ENCODE measurements around the gene RNF123.

RNF123 gene

DNA sequence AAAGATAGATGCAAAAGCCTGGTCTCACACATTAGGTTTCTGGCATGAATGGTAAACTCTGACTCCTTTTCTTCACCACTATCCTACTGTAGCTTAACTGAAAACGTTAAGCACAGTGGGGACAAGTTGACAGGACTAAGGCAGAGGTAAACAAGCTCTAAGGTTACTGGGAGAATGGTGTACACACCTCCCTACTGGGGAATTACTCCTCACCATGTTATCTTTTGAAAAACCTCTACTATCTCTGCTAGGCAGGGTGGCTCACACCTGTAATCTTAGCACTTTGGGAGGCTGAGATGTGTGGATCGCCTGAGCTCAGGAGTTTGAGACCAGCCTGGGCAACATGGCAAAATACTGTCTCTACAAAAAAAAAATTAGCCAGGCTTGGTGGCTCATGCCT, 67.8 kb downstream of the RNF123 start:
- TF ChIP-seq CEBPB (IDR thresholded peaks at IDR 0.05) (no peak), TEAD4 (IDR thresholded peaks at IDR 0.05) (no peak), NFIC (IDR thresholded peaks at IDR 0.05) (no peak), RAD21 (IDR thresholded peaks at IDR 0.05; ENCODE audit: low read depth) (no peak)
- TF ChIP-seq, protein P1, sequence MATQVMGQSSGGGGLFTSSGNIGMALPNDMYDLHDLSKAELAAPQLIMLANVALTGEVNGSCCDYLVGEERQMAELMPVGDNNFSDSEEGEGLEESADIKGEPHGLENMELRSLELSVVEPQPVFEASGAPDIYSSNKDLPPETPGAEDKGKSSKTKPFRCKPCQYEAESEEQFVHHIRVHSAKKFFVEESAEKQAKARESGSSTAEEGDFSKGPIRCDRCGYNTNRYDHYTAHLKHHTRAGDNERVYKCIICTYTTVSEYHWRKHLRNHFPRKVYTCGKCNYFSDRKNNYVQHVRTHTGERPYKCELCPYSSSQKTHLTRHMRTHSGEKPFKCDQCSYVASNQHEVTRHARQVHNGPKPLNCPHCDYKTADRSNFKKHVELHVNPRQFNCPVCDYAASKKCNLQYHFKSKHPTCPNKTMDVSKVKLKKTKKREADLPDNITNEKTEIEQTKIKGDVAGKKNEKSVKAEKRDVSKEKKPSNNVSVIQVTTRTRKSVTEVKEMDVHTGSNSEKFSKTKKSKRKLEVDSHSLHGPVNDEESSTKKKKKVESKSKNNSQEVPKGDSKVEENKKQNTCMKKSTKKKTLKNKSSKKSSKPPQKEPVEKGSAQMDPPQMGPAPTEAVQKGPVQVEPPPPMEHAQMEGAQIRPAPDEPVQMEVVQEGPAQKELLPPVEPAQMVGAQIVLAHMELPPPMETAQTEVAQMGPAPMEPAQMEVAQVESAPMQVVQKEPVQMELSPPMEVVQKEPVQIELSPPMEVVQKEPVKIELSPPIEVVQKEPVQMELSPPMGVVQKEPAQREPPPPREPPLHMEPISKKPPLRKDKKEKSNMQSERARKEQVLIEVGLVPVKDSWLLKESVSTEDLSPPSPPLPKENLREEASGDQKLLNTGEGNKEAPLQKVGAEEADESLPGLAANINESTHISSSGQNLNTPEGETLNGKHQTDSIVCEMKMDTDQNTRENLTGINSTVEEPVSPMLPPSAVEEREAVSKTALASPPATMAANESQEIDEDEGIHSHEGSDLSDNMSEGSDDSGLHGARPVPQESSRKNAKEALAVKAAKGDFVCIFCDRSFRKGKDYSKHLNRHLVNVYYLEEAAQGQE (IDR thresholded peaks at IDR 0.05; ENCODE audit: low read depth), result no peak

DNA sequence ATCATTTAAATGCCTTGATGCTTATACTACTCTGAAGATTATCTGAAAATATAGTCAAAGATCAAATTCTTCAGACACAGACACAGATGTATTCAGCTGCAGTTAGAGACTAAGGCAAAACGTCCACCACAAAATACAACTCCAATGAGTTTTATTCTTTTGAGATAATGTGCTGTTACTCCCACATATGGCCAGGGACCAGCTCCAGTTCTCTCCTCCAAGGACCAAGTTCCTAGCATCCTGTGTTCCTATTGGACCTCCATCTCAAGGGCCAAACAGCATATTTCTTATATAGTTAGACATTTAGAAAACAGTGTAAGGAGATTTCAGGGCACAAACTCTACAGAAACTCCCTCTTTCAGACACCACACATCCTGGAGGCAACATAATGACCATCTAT, 69.9 kb downstream of the RNF123 start:
- TF ChIP-seq EGR1 (IDR thresholded peaks at IDR 0.05), result no peak
- no peak for TF ChIP-seq TEAD4 (IDR thresholded peaks at IDR 0.05)
- TF ChIP-seq, protein P1 (IDR thresholded peaks at IDR 0.05; ENCODE audit: low read depth), result no peak
- no peak for TF ChIP-seq EP300 (IDR thresholded peaks at IDR 0.05; ENCODE audit: borderline replicate concordance)
- no peak for TF ChIP-seq YY1 (IDR thresholded peaks at IDR 0.05; ENCODE audit: low read depth)
- TF ChIP-seq ZBTB7A (IDR thresholded peaks at IDR 0.05; ENCODE audit: low read depth), result no peak
- no peak for TF ChIP-seq TAF1 (IDR thresholded peaks at IDR 0.05; ENCODE audit: low read depth)
- TF ChIP-seq RAD21 (IDR thresholded peaks at IDR 0.05; ENCODE audit: low read depth), result no peak
- no peak for TF ChIP-seq TCF12 (IDR thresholded peaks at IDR 0.05; ENCODE audit: low read depth)
- TF ChIP-seq, protein P2, sequence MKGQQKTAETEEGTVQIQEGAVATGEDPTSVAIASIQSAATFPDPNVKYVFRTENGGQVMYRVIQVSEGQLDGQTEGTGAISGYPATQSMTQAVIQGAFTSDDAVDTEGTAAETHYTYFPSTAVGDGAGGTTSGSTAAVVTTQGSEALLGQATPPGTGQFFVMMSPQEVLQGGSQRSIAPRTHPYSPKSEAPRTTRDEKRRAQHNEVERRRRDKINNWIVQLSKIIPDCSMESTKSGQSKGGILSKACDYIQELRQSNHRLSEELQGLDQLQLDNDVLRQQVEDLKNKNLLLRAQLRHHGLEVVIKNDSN (IDR thresholded peaks at IDR 0.05), result no peak
- TF ChIP-seq CREB1 (IDR thresholded peaks at IDR 0.05; ENCODE audit: low read depth), result no peak
- TF ChIP-seq, protein P3, sequence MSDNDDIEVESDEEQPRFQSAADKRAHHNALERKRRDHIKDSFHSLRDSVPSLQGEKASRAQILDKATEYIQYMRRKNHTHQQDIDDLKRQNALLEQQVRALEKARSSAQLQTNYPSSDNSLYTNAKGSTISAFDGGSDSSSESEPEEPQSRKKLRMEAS (IDR thresholded peaks at IDR 0.05), result no peak
- TF ChIP-seq NFIC (IDR thresholded peaks at IDR 0.05), result no peak
- no peak for TF ChIP-seq FOXM1 (IDR thresholded peaks at IDR 0.05; ENCODE audit: borderline replicate concordance, low read depth)
- no peak for TF ChIP-seq CEBPB (IDR thresholded peaks at IDR 0.05)

DNA sequence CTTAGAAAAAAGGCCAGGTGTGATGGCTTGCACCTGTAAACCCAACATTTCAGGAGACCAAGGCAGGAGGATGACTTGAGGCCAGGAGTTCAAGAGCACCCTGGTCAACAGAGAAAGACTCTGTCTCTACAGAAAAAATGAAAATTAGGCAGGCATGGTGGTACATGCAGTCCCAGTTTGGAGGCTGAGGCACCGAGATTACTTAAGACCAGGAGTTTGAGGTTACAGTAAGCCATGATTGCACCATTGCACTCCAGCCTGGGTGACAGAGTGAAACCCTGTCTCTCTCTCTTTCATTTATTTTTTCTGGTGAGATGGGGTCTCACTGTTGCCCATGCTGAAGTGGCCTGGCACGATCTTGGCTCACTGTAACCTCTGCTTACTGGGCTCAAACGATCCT, 72.3 kb downstream of the RNF123 start:
- TF ChIP-seq, protein P2 (IDR thresholded peaks at IDR 0.05), result no peak
- TF ChIP-seq YY1 (IDR thresholded peaks at IDR 0.05; ENCODE audit: low read depth) (no peak), TAF1 (IDR thresholded peaks at IDR 0.05; ENCODE audit: low read depth) (no peak), RAD21 (IDR thresholded peaks at IDR 0.05; ENCODE audit: low read depth) (no peak), TEAD4 (IDR thresholded peaks at IDR 0.05) (no peak), NFIC (IDR thresholded peaks at IDR 0.05) (no peak), TCF12 (IDR thresholded peaks at IDR 0.05; ENCODE audit: low read depth) (no peak), EGR1 (IDR thresholded peaks at IDR 0.05) (no peak), CEBPB (IDR thresholded peaks at IDR 0.05) (no peak), CREB1 (IDR thresholded peaks at IDR 0.05; ENCODE audit: low read depth) (no peak)
- TF ChIP-seq, protein P3 (IDR thresholded peaks at IDR 0.05), result no peak
- TF ChIP-seq, protein P1 (IDR thresholded peaks at IDR 0.05; ENCODE audit: low read depth), result no peak

DNA sequence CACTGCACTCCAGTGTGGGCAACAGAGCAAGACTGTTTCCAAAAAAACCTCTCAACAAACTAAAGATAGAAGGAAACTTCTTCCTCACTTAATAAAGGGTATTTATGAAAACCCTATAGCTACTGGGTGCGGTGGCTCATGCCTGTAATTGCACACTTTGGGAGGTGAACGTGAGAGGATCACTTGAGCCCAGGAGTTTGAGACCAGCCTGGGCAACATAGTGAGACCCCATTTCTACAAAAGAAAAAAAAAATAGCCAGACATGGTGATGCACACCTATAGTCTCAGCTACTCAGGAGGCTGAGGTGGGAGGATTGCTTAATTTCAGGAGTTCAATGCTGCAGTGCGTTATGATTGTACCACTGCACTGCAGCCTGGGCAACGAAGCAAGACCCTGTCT, 74.6 kb downstream of the RNF123 start:
- no peak for TF ChIP-seq TEAD4 (IDR thresholded peaks at IDR 0.05)
- no peak for TF ChIP-seq EP300 (IDR thresholded peaks at IDR 0.05; ENCODE audit: borderline replicate concordance)
- no peak for TF ChIP-seq EGR1 (IDR thresholded peaks at IDR 0.05)
- TF ChIP-seq, protein P2 (IDR thresholded peaks at IDR 0.05), result no peak
- no peak for TF ChIP-seq RAD21 (IDR thresholded peaks at IDR 0.05; ENCODE audit: low read depth)
- no peak for TF ChIP-seq YY1 (IDR thresholded peaks at IDR 0.05; ENCODE audit: low read depth)
- TF ChIP-seq, protein P1 (IDR thresholded peaks at IDR 0.05; ENCODE audit: low read depth), result no peak
- no peak for TF ChIP-seq NFIC (IDR thresholded peaks at IDR 0.05)
- TF ChIP-seq TAF1 (IDR thresholded peaks at IDR 0.05; ENCODE audit: low read depth), result no peak

Measured in Ishikawa (cell line).